Activated CD4-positive, alpha-beta T cell treated with anti-CD3 and anti-CD28 coated beads, Interleukin-2, amount 50 U/mL, for 4 hours (primary cell): Measurements from ENCODE around the gene RNASE12.
"Not testable (repeated sequence)": the region's sequence is repeated elsewhere in the genome, so short reads cannot be mapped to it uniquely, and the experiment has no call there.

Experiments used
- DNase-seq, 2 experiments: peaks; one replicate each; pipeline ENCODE4 v3.0.0-alpha.2; 2020

RNASE12 gene

GRCh38 chr14:20578325-20578724 is 12.9 kb downstream of the RNASE12 start:
- DNase-seq = no peak

DNA sequence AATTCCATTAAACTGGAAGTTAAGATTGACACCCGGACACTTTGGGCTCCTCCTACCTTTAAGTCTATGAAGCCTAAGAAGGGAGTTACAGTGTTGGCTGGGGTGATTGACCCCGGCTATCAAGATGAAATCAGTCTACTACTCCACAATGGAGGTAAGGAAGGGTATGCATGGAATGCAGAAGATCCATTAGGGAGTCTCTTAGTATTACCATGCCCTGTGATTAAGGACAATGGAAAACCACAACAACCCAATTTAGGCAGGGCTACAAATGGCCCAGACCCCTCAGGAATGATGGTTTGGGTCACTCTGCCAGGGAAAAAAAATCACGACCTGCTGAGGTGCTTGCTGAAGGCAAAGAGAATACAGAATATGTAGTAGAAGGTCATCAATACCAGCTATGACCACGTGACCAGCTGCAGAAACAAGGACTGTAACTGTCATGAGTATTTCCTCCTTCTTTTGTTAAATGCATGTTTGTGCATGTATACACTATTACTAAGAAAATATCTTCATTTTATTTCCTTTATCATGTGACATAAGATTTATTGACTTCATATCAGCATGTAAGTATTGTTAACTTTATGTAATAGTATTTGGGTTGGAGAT is 18.7 kb downstream of the RNASE12 start:
- not testable (repeated sequence) for DNase-seq

DNA sequence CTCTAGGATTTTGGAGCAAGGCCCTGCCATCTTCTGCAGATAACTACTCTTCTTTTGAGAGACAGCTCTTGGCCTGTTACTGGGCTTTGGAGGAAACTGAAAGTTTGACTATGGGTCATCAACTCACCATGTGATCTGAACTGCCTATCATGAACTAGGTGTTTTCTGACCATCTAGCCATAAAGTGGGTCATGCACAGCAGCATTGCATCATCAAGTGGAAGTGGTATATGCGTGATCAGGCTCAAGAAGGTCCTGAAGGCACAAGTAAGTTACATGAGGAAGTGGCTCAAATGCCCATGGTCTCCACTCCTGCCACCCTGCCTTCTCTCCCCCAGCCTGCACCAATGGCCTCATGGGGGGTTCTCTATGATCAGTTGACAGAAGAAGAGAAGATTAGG is 20.5 kb downstream of the RNASE12 start:
- not testable (repeated sequence) for DNase-seq

GRCh38 chr14:20569865-20570264 is 21.3 kb downstream of the RNASE12 start:
- DNase-seq = not testable (repeated sequence)

GRCh38 chr14:20569066-20569465 is 22.1 kb downstream of the RNASE12 start:
- DNase-seq = no peak

- no peak for DNase-seq
Observed at GRCh38 chr14:20568393-20568792, 22.8 kb downstream of the RNASE12 start.

GRCh38 chr14:20567199-20567598 is 24.0 kb downstream of the RNASE12 start:
- not testable (repeated sequence) for DNase-seq

DNA sequence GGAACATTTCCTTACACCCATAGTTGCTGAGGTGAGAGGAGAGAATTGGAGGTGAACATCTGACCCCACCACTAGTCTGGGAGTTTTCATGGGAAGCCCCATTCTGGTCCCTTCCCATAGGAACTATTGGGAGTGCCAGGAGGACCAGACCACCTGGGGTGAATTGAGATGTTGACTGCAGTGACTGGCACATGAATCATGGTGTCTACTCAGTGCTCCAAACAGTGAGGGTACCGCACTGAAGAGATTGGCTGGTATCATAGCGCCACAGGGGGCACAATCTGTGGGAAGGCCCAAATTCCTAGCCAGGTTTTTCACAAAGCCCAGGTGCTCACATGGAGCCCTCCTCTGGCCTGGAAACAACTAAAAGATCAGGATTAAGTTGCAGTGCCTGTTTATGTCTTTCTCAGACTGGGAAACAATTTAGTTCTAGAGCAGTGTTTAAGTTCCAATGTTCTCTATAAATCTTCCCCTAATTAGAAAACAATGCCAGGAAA is 26.6 kb downstream of the RNASE12 start:
- no peak for DNase-seq

DNA sequence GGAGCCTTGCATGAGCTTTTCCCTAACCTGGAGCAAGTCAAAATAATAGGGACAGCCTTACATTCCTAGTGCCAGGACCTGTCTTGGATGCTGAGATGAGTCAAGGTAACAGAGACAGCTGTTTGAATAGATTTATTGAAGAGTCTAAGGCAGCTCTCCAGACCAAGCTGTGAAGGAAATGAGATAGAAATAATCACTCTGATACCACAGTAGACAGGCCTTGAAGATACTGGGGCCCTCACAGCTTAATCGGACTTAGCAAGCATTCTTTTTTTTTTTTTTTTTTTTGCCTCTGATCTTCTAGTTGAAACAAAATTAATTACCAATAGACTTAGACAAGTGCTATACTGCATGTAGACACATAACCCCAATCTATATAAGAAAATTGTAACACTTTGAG is 27.2 kb downstream of the RNASE12 start:
- DNase-seq = no peak

GRCh38 chr14:20560961-20561360 is 30.2 kb downstream of the RNASE12 start, which contains the start of gene RNASE9:
Gene RNASE9 (minus strand): TSS chr14:20561047.
- DNase-seq = no peak

GRCh38 chr14:20559461-20559904 is 31.7 kb downstream of the RNASE12 start:
- DNase-seq = no peak

- DNase-seq = no peak
Observed at GRCh38 chr14:20557212-20557542, 34.0 kb downstream of the RNASE12 start.

- DNase-seq = no peak
Observed at GRCh38 chr14:20556500-20557211, 34.5 kb downstream of the RNASE12 start.

GRCh38 chr14:20555845-20556244 is 35.3 kb downstream of the RNASE12 start:
- no peak for DNase-seq

DNA sequence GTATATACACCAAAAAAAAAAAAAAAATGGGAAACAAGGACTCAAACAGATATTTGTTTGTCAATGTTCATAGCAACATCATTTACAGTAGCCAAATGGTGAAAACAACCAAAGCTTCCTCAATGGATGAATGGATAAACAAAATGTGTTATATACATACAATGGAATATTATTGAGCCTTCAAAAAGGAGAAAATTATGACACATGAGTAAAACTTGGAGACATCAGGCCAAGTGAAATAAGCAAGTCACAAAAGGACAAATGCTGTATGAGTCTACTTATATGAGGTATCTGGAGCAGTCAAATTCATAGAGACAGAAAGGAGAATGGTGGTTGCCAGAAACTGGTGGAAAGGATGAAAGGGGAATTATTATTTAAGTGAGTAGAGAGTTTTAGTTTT is 38.2 kb downstream of the RNASE12 start:
- DNase-seq = no peak

GRCh38 chr14:20551606-20552005 is 39.6 kb downstream of the RNASE12 start:
- no peak for DNase-seq

- no peak for DNase-seq
Observed at GRCh38 chr14:20550926-20551325, 40.2 kb downstream of the RNASE12 start.

GRCh38 chr14:20548414-20549158 is 42.6 kb downstream of the RNASE12 start:
- no peak for DNase-seq

DNA sequence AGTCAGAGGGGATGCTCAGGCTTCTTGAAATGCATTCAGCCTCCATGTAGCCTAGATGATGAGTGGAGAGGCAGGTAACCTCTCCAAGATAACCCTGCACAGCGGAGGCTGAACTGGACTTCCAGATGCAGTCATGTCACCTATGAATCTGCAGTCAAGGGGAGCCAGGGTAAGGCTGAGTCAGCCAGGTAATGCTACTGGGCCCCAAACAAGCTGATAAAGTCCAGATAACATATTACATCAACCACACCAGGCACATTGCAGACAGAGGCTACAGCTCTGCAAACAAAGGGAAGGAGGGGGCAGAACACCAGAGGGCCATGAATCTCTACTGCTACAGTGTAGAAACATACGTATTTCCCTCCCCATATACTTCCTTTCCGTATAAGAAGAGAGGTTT is 44.3 kb downstream of the RNASE12 start:
- no peak for DNase-seq
